ENCODE data around the gene PCDH9. TPM values are rescaled to one million over a fixed set of nuclear protein-coding genes. Genes with fewer than 3 reads are reported as not detected.

PCDH9 gene
- total RNA-seq, 1 experiment from 2014 or later = 4.2 TPM

DNA sequence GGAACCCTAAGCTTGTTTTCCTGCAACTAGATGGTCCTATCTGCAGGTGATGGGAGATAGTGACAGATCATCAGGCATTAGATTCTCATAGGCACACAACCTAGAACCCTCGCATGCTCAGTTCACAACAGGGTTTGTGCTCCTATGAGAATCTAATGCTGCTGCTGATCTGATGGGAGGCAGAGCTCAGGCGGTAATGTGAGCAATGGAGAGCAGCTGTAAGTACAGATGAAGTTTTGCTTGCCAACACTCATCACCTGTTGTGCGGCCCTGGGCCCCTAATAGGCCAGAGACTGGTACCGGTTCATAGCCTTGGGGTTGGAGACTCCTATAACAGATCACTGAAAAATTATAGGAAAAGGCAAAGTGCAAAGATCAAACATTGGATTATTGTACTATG, 267.2 kb downstream of the PCDH9 start:
- in situ Hi-C loops (cut with HindIII; ENCODE audit: low pct_unique_long_range_greater_than_20kb, low sequenced_read_pairs) (no loop called here), intact Hi-C loops (cut with micrococcal nuclease; ENCODE audit: unreplicated experiment) (no loop called here)
- H3K9me3 ChIP-seq (ENCODE audit: control insufficient read depth, insufficient read depth, low read depth, low read length) = no peaks in the 10 kb centered on the region
- no peak overlapping the region for H3K4me3 ChIP-seq (ENCODE audit: low read depth in 2 of 2, low read length in 2 of 2)
- TF ChIP-seq SIN3A (IDR thresholded peaks at IDR 0.05; ENCODE audit: borderline replicate concordance, insufficient read depth, low read depth, low read length) = no peak
- TF ChIP-seq TCF7L2 (IDR thresholded peaks at IDR 0.05; ENCODE audit: low read depth, low read length) = no peak
- TF ChIP-seq, protein P1, sequence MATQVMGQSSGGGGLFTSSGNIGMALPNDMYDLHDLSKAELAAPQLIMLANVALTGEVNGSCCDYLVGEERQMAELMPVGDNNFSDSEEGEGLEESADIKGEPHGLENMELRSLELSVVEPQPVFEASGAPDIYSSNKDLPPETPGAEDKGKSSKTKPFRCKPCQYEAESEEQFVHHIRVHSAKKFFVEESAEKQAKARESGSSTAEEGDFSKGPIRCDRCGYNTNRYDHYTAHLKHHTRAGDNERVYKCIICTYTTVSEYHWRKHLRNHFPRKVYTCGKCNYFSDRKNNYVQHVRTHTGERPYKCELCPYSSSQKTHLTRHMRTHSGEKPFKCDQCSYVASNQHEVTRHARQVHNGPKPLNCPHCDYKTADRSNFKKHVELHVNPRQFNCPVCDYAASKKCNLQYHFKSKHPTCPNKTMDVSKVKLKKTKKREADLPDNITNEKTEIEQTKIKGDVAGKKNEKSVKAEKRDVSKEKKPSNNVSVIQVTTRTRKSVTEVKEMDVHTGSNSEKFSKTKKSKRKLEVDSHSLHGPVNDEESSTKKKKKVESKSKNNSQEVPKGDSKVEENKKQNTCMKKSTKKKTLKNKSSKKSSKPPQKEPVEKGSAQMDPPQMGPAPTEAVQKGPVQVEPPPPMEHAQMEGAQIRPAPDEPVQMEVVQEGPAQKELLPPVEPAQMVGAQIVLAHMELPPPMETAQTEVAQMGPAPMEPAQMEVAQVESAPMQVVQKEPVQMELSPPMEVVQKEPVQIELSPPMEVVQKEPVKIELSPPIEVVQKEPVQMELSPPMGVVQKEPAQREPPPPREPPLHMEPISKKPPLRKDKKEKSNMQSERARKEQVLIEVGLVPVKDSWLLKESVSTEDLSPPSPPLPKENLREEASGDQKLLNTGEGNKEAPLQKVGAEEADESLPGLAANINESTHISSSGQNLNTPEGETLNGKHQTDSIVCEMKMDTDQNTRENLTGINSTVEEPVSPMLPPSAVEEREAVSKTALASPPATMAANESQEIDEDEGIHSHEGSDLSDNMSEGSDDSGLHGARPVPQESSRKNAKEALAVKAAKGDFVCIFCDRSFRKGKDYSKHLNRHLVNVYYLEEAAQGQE (IDR thresholded peaks at IDR 0.05; ENCODE audit: insufficient read depth in 1 of 2, low read depth in 2 of 2, low read length in 1 of 2) = no peak
- TF ChIP-seq POLR2AphosphoS5 (IDR thresholded peaks at IDR 0.05; ENCODE audit: low read depth, low read length) = no peak
- TF ChIP-seq, protein P2, sequence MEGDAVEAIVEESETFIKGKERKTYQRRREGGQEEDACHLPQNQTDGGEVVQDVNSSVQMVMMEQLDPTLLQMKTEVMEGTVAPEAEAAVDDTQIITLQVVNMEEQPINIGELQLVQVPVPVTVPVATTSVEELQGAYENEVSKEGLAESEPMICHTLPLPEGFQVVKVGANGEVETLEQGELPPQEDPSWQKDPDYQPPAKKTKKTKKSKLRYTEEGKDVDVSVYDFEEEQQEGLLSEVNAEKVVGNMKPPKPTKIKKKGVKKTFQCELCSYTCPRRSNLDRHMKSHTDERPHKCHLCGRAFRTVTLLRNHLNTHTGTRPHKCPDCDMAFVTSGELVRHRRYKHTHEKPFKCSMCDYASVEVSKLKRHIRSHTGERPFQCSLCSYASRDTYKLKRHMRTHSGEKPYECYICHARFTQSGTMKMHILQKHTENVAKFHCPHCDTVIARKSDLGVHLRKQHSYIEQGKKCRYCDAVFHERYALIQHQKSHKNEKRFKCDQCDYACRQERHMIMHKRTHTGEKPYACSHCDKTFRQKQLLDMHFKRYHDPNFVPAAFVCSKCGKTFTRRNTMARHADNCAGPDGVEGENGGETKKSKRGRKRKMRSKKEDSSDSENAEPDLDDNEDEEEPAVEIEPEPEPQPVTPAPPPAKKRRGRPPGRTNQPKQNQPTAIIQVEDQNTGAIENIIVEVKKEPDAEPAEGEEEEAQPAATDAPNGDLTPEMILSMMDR (IDR thresholded peaks at IDR 0.05) = no peak
- no peaks in the 10 kb centered on the region for H3K36me3 ChIP-seq (ENCODE audit: control insufficient read depth, insufficient read depth, low read length)
- no peaks in the 10 kb centered on the region for H3K4me1 ChIP-seq (ENCODE audit: control insufficient read depth, insufficient read depth, low read length)
- ChIA-PET CTCF (no interaction called here), POLR2A (no interaction called here)
- H3K27ac ChIP-seq (ENCODE audit: low read length) = no peak overlapping the region
- no peak for ATAC-seq
- H3K27me3 ChIP-seq (ENCODE audit: control insufficient read depth, insufficient read depth, low read length) = no peaks in the 10 kb centered on the region
- DNase-seq (ENCODE audit: low read depth, low spot score) = no peak
- BruUV-seq (replicated peaks) = no TSS peak

DNA sequence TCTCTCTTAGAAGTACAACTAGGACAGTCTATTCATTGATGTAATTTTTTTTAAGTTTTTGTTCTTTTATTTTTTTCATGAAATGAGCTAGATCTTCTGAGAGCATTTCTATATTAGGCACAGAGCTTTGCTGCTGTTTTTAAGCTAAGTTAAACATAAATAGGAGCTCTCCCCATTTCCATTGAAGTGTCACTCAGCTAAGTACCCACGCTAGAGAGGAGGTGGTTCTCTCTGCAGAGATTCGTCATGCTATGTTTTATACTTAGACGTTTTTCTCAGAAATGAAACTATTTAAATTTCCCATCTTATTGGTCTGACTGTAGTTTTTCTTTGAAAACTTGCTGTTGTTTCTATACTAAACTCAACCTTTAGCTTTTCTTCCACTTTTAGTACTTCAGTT, 271.5 kb downstream of the PCDH9 start:
- ATAC-seq = no peak
- Histone ChIP-seq H3K27me3 (ENCODE audit: control insufficient read depth, insufficient read depth, low read length) (no peaks in the 10 kb centered on the region), H3K27ac (ENCODE audit: low read length) (no peak overlapping the region), H3K9me3 (ENCODE audit: control insufficient read depth, insufficient read depth, low read depth, low read length) (no peaks in the 10 kb centered on the region), H3K4me1 (ENCODE audit: control insufficient read depth, insufficient read depth, low read length) (no peaks in the 10 kb centered on the region), H3K4me3 (ENCODE audit: low read depth in 2 of 2, low read length in 2 of 2) (no peak overlapping the region), H3K36me3 (ENCODE audit: control insufficient read depth, insufficient read depth, low read length) (no peaks in the 10 kb centered on the region)
- ChIA-PET CTCF (no interaction called here), POLR2A (no interaction called here)
- TF ChIP-seq, protein P1 (IDR thresholded peaks at IDR 0.05; ENCODE audit: insufficient read depth in 1 of 2, low read depth in 2 of 2, low read length in 1 of 2) = no peak
- TF ChIP-seq TCF7L2 (IDR thresholded peaks at IDR 0.05; ENCODE audit: low read depth, low read length) = no peak
- TF ChIP-seq, protein P2 (IDR thresholded peaks at IDR 0.05) = no peak
- no peak for TF ChIP-seq POLR2AphosphoS5 (IDR thresholded peaks at IDR 0.05; ENCODE audit: low read depth, low read length)
- no peak for TF ChIP-seq SIN3A (IDR thresholded peaks at IDR 0.05; ENCODE audit: borderline replicate concordance, insufficient read depth, low read depth, low read length)
- BruUV-seq (replicated peaks) = no TSS peak
- in situ Hi-C loops (cut with HindIII; ENCODE audit: low pct_unique_long_range_greater_than_20kb, low sequenced_read_pairs) (no loop called here), intact Hi-C loops (cut with micrococcal nuclease; ENCODE audit: unreplicated experiment) (no loop called here)
- no peak for DNase-seq (ENCODE audit: low read depth, low spot score)
